NCI-H748 treated with DMSO at 0.1 percent for 48 hours (cell line): Measurements from ENCODE around the gene CHRNE.
"Not testable (repeated sequence)": the region's sequence is repeated elsewhere in the genome, so short reads cannot be mapped to it uniquely, and the experiment has no call there.

Source experiments
- DNase-seq: peaks from one replicate; lab custom pipeline; 2025; lab: John Stamatoyannopoulos, UW

Gene CHRNE

DNA sequence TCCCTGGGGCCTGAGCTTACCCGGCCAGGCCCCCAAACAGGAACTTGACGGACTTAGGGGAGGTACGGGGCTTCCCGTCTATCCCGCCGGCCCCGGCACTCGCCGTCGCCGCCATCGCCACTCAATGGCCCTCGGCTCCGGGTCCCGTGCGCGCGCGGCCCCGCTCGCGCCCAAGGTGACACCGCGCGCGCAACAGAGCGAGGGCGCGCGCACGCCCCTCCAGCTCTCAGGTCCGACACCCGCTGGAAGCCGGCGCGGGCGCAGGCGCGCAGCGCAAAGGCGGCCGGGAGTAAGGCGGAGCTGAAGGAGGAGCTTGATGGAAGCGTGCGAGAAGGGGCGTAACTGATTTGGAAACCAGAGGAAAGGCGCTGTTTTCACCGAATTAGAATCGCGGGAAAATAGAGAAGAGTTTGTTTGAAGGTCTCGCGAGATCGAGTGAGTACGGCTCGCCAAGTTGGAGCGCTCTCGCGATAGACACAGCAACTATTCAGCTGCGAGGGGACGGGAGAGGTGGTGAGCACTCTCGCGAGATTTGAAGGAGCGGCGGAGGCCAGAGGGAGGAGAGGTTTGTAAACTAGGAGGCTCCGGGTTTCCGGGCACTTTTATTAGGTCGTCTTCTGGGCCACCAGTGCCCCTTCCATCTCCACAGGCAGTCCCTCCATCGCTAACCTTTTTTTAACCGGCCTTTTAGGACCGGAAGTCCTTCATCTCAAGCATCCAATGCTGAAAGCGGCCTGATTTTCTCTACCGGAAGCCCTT lies 37.1 kb upstream of the CHRNE start, which contains the start of the genes RNF167 and SLC25A11:
Gene RNF167, plus strand, starts transcription at position 473 of the 759 bp plus-strand sequence. CDS start 642 bp downstream, outside the sequence.
Gene SLC25A11, minus strand, starts transcription at position 251 of the 759 bp plus-strand sequence. Its CDS starts 136 bp downstream, at position 115.
- DNase-seq: peak; percentile 99

DNA sequence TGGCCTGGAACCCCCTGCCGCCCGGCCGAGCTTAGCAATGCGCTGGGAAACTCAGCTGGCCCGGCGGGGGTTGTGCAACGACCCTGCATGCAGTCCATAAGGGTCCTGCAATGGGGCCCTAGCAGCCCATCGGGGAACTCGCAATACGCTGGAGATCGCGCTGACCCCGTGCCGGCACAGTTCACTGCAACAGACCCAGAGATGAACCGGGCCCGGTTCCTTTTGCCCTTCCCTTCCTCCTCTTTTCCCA lies 36.6 kb upstream of the CHRNE start:
- no peak for DNase-seq

DNA sequence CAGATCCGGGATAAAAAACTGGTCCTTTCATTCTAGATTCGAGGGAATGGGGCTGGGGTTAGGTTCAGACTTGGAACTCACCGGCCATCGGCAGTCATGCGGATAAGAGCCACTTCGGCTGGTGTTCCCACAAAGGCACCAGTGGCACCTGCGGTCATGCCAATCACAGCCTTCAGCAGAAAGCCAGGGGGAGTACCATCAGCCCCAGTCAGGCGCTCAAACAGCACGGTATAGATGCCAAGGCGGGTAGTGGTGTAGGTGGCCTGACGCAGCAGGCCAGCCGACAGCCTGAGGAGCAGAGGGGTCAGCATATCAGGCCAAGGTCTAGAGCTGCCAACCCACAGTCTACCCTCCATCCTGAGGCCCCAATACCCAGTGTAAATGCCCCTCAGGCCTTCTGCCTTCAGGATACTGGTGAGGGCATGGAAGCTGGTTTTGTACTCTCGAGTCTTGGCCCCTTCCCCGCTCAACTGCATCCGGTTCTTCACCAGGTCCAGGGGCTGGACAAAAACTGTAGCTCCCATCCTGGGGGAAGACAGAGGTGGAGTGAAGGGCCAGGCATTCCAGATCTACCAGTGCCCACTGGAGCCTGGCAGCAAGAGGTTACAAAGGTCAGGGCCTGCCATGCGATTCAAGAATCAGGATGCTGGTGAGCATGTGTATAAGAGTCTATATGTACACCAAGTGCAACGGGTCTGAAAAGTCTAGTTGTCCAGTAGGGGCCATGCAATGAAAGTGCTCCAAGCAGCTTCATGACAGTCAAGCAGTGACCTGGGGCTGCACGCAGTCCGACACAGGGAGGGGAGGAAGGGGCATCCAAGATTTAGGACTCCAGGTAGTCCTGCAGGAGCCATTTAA lies 36.0 kb upstream of the CHRNE start:
- DNase-seq: no peak

DNA sequence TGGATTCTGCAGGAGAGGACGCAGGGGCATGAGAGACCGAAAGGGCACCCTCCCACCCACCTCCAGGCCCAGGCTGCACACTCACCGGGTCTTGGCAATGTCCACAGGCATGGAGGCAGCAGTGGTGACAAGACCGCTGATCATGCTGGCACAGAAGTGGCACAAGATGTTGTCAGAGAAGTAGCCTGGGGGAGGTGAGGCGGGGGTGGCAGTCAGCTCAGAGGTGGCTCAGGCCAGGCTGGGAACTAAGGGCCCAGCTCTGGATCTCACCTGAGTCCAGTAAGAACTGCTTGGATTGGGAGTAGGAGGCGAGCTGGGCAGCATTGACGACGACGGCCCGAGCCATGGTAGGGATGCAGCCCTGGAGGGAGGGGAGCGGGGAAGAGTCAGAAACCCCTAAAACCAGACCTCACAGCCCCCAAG lies 35.2 kb upstream of the CHRNE start:
- no peak for DNase-seq

DNA sequence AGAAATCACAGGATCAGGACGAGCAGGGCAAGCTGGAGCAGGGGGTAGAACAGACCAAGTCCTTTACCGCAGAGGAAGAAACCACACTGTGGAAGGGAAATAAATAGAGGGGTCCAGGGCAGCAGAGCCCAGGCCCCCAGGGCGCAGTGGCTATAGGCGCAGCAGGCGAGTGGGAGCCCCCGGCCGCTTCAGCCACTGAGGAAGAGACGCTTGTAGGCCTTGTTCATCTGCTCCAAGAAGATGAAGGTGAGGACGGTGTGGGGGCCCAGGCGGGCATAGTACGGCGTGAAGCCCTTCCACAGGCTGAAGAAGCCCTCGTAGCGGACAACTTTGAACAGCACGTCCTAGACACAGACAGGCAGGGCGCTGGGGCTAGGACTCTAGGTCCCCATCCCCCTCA lies 34.7 kb upstream of the CHRNE start:
- no peak for DNase-seq

DNA sequence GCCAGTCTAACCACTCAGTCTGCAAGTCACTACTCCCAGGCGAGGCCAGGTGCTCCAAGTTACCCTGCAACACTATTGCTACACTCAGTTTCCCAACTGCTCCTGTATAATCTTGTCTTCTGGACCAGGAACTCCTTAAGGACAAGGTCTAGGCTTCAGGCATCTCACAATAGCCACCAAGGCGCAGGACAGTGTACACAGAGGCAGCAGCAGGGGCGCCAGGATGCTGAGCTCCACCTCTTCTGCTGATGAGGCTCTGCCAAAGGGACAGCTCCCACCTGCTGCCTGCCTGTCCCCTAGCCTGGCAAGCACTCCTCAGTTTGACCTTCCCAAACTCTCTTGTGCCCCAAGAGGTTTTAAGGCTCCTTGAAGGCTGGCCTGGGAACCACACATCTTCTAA lies 33.5 kb upstream of the CHRNE start:
- DNase-seq: no peak

DNA sequence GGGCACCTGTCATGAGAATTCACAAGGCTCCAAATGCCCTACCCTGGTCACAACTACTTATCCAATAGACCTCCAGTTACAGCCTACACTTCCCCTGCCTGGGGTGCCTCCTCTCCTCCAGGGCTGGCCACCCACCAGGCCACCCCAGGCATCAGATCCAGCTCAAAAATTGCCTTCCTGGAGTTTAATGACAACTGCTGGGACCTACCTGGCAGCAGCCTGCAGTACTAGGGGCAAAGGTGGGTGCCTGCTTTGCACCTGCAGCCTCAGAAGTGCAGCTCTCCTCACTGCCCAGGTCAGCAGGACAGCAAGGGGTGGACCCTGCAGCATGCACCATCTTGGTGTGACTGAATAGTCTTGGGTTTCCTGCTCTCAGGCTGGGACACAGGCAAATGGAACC lies 32.8 kb upstream of the CHRNE start:
- DNase-seq: no peak

DNA sequence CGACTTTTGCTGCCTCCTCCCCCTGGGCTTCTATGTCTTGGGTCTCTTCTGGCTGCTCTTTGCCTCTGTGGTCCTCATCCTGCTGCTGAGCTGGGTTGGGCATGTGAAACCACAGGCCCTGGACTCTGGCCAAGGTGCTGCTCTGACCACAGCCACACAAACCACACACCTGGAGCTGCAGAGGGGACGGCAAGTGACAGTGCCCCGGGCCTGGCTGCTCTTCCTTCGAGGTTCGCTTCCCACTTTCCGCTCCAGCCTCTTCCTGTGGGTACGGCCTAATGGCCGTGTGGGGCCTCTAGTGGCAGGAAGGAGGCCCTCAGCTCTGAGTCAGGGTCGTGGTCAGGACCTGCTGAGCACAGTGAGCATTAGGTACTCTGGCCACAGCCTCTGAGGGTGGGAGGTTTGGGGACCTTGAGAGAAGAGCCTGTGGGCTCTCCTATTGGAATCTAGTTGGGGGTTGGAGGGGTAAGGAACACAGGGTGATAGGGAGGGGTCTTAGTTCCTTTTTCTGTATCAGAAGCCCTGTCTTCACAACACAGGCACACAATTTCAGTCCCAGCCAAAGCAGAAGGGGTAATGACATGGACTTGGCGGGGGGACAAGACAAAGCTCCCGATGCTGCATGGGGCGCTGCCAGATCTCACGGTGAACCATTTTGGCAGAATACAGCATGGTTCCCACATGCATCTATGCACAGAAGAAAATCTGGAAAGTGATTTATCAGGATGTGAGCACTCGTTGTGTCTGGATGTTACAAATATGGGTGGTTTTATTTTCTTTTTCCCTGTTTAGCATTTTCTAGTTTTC lies 31.5 kb upstream of the CHRNE start:
- no peak for DNase-seq

DNA sequence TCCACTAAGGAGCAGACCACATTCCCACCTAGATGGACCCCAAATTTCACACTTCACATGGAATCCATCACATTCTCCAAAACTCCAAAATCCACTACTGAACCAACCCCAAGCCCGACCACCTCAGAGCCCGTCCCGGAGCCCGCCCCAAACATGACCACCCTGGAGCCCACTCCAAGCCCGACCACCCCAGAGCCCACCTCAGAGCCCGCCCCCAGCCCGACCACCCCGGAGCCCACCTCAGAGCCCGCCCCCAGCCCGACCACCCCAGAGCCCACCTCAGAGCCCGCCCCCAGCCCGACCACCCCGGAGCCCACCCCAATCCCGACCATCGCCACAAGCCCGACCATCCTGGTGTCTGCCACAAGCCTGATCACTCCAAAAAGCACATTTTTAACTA lies 30.7 kb upstream of the CHRNE start:
- DNase-seq: no peak

DNA sequence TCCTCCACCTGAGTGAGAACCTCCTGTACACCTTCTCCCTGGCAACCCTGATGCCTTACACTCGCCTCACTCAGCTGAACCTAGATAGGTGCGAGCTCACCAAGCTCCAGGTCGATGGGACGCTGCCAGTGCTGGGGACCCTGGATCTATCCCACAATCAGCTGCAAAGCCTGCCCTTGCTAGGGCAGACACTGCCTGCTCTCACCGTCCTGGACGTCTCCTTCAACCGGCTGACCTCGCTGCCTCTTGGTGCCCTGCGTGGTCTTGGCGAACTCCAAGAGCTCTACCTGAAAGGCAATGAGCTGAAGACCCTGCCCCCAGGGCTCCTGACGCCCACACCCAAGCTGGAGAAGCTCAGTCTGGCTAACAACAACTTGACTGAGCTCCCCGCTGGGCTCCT lies 29.9 kb upstream of the CHRNE start:
- DNase-seq: no peak

DNA sequence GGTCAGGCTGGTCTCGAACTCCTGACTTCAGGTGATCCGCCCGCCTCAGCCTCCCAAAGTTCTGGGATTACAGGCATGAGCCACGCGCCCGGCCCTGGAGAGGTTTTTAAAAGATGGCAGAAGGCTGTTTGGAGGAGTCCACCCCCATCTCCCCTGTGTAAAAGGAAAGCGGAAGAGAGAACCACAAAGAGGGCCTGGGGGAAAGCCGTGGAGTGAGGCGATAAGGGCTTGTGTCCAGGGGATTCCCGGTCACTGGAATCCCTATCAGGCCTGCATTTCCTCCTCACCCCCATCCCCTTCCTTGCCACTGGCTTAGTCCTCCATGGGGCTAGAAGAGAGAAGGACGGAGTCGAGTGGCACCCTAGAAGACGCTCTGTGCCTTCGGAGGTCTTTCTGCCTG lies 29.1 kb upstream of the CHRNE start, which contains the start of gene GP1BA:
Gene GP1BA, plus strand, starts transcription at position 315 of the 400 bp plus-strand sequence. CDS start 328 bp downstream, outside the sequence.
- no peak for DNase-seq

DNA sequence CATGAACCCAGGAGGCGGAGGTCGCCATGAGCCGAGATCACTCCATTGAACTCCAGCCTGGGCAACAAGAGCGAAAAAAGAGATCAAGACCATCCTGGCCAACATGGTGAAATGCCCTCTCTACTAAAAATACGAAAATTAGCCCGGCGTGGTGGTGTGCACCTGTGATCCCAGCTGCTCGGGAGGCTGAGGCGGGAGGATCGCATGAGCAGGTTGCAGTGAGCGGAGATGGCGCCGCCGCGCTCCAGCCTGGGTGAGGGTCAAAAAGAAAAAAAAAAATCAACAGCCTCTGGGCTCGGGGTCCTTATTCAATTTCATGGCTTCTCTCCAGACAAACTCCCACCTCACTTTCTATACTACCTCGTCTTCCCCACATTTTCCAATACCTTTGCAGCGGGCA lies 26.0 kb upstream of the CHRNE start:
- no peak for DNase-seq

DNA sequence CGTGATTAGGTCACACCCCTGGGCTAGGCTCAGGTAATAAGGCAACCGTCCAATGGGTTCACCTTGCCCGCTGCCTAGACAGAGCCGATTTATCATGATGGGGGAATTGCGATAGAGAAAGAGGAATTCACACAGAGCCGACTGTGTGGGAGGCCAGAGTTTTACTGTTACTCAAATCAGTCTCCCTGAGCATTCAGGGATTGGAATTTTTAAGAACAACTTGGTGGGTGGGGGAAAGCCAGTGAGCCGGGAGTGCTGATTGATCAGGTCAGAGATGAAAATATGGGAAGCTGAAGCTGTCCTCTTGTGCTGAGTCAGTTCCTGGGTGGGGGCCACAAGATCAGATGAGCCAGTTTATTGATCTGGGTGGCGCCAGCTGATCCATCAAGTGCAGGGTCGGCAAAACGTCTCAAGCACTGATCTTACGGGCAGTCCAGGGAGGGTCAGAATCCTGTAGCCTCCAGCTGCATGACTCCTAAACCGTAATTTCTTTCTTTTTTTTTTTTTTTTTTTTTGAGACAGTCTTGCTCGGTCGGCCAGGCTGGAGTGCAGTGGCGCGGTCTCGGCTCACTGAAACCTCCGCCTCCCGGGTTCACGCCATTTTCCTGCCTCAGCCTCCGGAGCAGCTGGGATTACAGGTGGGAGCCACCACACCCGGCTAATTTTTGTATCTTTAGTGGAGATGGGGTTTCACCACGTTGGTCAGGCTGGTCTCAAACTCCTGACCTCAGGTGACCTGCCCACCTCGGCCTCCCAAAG lies 23.9 kb upstream of the CHRNE start:
- not testable (repeated sequence) for DNase-seq

DNA sequence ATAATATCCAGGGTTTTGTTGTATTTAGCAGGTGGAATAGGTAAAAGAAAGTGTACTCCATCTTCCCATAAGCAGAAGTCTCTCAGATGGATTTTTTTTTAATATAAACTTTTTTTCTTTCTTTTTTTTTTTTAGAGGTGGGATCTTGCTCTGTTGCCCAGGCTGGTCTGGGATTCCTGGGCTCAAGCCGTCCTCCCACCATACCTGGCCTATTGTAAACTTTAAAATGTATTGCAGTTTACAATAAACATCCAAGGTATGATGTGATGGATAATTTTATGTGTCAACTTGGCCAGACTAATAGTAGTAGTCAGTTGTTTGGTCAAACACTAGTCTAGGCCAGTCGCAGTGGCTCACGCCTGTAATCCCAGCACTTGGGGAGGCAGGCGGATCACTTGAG lies 18.4 kb upstream of the CHRNE start:
- DNase-seq: no peak

DNA sequence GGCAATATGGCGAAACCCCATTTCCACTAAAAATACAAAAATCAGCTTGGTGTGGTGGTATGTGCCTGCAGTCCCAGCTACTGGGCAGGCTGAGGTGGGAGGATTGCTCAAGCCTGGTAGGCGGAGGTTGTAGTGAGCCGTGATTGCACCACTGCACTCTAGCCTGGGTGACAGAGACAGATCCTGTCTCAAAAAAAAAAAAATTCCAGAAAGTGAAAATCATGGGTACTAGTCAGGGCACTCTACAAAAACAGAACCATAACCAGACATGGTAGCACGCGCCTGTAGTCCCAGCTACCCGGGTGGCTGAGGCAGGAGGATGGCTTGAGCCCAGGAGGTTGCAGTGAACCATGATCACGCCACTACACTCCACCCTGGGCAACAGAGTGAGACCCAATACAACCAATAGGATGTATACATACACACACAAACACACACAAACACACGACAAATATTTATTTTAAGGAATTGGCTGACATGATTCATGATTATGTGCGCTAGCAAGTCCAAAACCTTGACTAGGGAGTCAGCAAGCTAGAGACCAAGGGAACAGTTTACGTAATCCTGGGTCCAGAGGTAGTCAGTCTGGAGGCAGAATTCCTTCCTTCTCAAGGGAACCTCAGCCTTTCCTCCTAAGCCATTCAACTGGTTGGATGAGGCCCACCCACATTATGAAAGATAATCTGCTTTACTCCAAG lies 17.6 kb upstream of the CHRNE start:
- DNase-seq: no peak

DNA sequence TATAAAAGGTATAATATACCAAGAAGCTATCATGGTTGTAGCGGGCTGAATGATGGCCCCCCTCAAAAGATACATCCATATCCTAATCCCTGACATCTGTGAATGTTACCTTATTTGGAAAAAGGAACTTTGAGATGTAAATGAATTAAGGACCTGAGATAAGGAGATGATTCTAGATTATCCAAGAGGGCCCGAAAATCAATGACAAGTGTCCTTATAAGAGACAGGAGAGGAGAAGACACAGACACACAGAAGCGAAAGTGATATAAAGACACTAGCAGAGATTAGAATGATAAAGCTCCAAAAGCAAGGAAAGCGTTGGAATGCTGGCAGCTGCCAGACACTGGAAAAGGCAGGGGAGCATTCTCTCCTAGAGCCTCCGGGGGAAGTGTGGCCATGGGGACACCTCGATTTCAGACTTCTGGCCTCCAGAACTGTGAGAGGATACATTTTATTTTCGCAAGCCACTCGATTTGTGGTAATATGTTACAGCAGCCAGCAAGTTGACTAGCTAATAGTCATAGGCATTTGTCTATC lies 16.7 kb upstream of the CHRNE start:
- no peak for DNase-seq

DNA sequence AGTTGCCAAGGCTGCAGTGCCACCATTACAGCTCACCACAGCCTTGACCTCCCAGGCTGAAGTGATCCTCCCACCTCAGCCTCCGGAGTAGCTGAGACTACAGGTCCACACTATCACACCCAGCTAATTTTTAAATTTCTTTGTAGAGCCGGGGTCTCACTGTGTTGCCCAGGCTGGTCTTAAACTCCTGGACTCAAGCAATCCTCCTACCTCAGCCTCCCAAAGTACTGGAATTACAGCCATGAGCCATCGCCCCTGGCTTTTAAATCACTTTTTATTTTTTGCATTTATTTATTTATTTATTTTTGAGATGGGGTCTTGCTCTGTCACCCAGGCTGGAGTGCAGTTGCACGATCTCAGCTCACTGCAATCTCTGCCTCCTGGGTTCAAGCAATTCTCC lies 11.7 kb upstream of the CHRNE start:
- DNase-seq: not testable (repeated sequence)

DNA sequence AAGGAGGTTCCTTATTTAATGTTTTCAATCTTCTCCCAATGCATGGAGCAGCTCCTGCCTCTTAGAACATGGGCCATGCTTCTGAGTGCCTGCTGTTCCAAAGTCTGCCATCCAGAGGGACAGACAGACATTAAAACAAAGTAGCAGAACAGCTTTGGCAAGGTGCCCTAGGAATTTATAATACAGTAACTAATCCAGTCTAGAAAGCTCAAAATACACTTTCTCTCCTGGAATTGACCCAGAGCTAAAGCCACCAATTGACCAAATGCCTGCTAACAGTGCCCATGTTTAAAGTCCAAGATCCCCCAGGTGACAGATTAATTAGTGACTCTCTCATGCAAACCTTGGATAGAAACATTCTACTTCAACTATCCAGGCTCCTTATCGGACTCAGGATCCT lies 11.1 kb upstream of the CHRNE start:
- no peak for DNase-seq

DNA sequence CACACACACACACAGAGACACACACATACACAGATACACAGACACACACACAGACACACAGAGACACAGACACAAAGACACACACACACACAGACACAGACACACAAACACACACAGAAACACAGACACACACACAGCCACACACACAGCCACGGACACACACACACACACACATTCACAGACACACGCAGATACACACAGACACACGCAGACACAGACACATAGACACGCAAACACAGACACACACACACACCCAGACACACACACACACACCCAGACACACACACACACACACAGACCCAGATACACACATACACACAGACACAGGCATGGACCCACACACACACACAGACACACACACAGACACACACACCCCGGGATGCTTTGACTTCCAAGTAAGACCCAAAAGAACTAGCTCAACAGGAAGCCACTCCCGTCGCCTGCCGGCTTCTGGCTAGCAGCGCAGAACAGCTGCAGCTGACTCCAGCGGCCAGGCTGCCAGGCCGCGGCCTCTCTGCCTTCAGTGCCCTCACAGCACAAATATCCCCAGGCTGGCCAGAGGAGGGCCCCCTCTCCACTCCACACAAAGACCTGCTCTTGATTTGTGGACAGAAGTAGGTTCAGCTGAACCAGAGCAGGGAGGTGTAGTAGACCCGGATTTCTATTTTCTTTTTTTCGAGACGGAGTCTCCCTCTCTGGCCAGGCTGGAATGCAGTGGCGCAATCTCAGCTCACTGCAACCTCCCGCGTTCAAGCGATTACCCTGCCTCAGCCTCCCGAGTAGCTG lies 6.0 kb upstream of the CHRNE start:
- DNase-seq: peak; percentile 68

DNA sequence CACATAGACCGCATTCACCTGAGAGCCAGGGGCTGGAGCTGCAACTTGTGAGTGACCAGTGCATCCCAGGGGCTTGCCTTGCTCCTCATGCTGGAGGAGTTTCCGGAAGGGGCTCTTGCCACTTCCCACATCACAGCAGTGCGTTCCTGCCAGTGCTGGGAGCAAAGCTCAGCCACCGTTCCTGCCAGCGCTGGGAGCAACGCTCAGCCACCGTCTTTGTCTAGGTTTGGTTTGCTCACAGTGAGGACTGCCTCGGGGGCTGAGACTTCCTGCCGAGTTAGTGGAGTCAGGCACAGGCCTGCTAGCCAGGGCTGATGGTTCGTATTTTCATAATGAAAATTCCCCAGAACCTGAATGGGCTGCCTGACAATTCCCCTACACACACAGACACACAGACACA lies 5.4 kb upstream of the CHRNE start:
- DNase-seq: no peak
